DLD1 (cell line): ENCODE results near the gene NLRC3.

Experiments used
- in situ Hi-C: cut with HindIII; loops from 2 replicates; pipeline ENCODE4 v1.10.0; 2017; ENCODE audit warnings: low sequenced_read_pairs

NLRC3 gene

DNA sequence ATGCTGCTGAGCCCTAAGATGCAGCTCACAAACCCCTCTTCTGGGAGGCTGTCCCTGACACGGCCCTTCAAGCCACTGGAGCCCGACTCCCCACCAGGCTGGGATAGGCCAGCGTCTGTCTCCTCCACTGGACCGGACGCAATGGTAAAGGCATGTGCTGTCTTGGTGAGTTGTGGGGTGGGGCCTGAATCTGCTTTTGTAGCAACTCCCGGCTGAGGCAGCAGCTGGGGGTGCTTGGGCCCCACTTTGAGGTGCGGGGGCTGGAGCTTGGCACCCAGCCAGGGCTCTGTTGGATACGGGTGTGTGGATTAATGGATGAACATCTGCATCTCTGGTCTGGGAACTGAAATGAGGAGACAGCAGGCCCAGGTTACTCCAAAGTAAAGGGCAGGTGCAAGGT, 3.5 kb upstream of the NLRC3 start:
- in situ Hi-C loops, result no loop called here

DNA sequence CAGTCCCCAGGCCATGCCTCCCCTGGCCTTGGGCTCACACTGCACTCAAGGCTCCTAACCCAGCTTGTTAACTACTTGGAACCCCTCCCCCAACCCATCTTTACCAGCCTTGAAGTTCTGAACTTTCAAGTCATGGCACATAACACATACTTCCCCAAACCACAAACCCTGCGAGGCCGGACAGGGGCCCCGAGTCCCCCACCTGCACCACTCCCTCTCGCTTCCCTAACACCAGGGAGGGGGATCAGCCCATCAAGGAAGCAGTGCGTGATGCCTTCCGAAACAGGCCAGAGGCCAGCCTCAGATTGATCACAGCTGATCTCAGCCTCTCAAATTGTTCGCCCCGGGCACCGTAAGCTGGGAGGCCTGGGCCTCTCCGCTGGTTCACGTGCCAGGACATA, 3.0 kb upstream of the NLRC3 start:
- in situ Hi-C loops, result no loop called here

DNA sequence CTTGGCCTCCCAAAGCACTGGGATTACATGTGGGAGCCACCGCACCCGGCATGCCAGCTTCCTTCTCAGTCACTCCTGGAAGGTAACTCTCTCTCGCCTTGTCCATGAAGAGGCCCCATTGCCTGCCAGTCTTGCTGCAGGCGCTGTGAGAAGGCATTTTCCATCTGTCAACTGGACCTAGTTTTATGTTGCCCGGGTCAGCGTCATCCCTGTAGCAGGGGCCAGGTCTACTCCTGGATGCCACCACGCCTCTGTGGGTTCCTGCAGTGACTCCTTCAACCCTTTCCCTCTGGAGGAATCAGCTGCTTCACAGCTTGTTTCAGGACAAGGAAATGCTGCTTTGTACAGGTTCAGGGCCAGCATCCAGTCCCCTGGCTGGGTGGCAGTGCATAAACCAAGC, 2.6 kb upstream of the NLRC3 start:
- in situ Hi-C loops, result no loop called here

DNA sequence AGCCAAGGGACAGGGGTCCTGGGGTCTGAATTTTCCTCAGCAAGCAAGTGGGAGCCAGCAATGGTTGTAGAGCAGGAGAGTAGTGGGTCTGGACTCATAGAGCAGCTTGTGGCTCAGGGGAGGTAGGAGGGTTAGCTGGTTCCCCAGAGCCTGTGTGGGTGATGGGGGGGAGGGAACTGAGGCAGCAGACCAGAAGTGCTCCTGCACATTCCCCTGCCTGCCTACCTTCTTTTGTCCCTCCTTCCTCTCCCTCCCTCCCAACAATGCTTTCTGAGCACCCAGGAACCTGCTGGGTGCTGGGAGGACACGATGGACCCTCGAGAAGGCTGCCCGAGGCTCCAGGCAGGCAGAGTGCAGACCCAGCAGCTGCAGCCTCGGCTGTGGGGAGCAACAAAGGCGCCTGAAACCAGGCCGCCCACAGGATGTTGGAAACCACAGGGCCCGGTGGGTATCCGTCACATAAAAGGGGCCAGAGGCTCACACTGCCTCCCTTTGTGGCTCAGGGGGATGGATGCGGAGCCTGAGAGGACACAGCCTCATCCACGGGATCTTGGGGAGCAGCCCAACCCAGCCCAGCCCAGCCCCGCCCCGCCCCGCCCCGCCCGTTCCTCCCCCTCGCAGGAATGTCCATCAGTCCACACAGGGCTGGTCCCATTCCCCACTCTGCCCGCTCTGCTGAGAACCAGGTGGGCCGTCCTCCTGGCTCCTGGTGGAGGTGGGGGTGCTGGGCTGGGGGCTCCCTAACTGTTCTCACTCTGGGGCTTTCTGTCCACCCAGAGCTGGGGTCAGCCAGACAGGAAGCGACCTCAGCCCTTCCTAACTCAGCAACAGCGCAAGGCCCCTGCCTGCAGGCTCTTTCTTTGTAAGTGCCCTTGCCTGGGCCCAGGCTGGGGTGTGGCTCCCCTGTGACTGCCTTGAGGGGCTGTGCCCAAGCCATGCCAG, 1.7 kb upstream of the NLRC3 start:
- in situ Hi-C loops, result no loop called here

DNA sequence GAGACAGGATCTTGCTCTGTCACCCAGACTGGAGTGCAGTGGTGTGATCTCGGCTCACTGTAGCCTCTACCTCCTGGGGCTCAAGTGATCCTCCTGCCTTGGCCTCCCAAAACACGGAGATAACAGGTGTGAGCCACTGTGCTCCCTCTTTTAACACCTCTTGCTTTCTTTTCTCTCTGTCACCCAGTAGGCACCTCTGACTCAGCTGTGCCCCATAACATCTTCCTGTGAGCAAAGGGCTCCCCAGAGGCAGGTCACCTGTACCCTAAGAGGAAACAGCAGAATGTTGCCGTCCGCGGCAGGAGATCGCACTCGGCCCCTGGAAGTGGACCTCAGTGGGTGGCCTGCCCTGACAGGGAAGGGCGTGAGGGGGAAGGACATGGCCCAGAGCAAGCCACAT, 918 bp upstream of the NLRC3 start:
- in situ Hi-C loops, result no loop called here

DNA sequence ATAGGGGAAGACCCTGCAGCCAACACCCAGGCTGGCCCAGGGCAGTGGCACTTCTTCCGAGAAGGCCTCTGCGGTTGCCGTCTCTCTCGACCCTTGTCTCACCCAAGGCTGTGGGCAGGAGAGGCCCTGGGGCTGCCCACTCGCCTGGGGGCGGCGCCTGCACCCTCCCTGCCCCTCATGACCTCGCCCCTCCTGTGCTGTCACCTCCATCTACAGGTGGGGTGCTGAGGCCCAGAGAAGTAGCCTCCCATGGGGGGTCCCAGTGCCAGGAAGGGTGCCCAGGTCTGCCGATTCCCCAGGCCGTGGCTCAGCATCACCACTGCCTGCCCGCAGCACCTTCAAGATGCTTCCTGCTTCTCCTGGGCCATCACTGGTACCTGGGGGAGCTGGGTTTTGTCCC, 992 bp downstream of the NLRC3 start:
- in situ Hi-C loops, result no loop called here

DNA sequence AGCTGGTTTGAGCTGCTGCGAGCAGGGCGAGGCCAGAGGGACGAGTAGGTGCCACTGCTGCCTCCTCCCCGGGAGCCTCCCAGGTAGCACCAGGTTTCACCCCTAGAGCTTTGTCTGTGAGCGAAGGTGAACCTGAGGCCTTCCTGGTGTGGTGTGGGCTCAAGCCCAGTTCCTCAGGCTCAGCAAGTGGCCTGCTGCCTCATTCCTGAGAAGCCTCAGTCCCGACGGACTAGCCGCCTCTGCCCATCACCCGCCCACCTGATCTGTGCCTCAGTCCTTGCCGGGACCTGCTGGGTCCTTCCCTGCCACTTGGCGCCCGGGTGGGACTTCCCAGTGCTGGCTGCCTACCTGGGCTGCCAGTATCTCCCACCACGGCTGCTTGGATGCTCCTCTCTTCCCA, 1.7 kb downstream of the NLRC3 start:
- in situ Hi-C loops, result no loop called here

DNA sequence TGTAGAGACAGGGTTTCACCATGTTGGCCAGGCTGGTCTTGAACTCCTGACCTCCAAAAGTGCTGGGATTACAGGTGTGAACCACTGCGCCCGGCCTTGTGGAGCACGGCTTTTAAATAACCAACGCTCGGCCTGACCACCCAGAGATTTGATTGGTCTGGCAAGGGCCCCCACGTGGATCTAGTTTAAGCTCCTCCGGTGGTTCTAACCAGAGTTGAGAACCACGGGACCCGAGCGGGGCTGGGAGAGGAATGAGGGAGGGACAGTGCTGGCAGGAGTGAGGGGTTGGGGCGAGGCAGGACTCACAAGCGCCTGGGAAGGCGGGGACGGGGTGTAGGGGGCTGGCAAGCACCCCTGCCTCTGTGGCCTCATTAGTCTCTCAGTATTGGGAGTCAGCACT, 3.0 kb downstream of the NLRC3 start:
- in situ Hi-C loops, result no loop called here

DNA sequence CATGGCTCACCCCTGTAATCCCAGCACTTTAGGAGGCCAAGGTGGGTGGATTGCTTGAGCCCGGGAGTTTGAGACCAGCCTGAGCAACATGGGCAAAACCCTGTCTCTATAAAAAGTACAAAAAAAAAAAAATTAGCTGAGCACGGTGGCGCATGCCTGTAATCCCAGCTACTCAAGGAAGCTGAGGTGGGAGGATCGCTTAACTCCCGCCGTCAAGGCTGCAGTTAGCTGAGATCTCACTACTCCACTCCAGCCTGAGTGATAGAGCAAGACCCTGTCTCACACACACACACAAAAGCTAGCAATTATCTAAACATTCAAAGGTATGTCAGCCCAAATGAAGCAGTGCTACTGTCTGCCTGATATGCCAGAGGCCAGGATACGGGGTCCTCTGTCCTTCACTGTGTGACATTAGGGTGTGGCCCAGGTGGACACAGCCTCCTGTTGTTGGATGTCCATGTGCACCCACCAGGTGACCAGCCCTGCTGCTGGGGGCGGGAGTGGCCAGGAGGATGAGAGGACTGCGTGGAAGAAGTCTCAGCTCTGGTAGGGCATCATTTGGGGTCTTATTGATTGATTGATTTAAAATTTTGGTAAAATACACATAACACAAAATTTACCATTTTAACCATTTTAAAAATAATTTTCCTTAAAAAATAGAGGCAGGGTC, 3.9 kb downstream of the NLRC3 start:
- in situ Hi-C loops, result no loop called here

DNA sequence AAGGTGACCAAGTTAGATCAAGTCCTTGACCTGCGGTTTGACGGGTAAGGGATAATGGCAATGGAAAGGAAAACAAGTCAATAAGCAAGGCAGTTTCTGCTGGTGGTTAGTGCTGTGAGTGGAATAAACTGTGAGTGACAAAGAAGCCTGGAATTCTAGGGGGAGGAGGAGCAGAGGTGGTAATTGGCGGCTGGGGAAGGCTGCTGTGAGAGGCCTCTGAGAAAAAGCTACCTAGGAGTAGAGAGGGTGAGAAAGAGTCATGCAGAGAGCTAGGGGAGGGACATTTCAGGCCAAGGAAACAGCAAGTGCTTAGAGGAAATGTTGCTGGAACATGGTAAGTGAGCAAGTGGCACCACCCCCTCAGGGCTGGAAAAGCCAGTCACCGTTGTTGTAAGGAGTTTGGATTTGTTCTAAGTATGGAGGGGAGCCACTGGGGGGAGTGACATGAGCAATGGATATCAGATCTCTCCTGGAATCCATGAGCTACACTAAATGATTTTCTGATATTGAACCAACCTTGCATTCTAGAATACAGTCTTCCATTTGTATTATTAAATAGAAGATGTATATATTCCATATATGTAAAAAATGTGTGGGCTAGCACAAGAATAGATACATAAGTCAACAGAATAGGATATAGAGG, 6.7 kb downstream of the NLRC3 start:
- in situ Hi-C loops, result no loop called here

DNA sequence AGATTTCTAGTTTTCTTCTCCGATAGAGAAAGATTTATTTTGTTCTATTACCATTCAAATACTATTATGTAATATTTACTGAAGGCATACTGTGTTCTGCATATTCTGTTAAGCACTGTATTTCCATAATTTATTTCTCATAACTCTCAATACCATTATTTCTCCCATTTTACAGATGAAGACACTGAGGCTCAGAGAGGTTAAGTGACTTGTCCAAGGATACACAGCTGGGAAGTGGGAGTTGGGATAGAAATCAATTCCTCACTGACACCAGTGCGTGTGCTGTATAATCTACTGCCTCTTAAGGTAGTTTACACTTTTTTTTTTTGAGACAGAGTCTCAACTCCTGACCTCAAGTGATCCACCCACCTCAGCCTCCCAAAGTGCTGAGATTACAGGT, 7.4 kb downstream of the NLRC3 start:
- in situ Hi-C loops, result no loop called here

DNA sequence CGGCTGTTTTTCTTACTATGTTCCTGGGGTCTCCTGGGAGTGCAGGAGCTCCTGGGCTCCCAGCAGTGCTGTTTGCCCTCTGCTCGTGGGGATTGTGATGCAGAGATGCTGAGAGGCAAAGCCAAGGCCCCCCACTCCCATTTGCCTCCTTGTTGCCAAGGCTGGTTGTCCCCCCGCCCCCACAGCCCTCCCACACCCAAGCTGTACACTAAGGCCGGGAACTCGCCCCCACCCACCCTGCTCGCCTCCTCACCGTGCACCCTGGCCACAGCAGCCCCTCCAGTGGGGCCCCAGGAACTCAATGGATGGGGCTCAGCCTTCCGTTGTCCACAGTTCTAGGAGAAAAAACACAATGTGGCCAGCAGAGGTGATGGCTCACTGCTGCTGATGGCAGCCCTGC, 10.2 kb downstream of the NLRC3 start:
- in situ Hi-C loops, result no loop called here

DNA sequence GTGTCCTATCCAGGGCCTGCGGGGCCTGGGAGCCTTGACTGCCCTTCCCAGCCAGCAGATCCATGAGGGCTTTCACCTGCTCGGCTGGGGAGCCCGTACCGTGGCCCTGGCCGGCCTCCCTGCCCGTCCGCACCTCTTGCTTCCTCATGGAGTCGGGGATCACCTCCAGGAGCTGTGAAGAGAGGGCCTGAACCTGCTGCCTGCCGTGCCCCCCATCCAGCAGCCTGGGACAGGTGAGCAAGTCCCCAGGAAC, 12.4 kb downstream of the NLRC3 start:
- in situ Hi-C loops, result no loop called here

DNA sequence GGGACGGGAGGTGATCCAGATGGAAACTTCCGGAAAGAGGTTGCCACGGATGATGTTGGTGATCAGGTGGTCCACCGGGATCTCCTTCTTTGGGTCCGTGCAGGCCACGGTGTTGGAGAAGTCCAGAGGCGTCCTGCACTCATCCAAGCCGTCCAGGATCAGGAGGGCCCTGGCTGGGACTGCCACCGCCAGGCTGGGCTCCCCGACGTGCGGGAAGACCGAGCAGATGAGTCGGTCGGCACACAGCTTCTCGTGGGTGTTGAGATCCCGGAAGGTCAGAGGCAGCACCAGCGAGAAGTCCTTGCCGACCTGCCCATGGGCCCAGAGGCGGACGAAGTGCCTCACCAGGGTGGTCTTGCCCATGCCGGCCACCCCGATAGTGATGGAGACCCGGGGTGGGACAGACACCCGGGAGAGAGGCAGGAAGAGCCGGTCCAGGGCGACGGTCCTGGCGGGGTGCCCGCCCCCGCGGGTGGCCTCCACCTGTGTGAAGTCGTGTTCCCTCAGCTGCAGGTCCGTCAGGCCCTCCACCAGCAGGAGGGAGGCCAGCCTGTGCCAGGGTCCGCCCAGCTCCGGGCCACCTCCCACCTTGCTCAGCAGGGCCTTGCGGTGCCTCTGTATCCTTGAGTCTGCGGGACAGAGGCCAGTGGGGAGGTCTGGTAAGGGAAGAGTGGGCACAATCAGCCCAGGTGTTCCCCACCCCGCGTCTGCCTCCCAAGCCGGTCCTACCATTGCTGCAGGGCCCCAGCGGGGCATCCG, 12.9 kb downstream of the NLRC3 start:
- in situ Hi-C loops, result no loop called here

DNA sequence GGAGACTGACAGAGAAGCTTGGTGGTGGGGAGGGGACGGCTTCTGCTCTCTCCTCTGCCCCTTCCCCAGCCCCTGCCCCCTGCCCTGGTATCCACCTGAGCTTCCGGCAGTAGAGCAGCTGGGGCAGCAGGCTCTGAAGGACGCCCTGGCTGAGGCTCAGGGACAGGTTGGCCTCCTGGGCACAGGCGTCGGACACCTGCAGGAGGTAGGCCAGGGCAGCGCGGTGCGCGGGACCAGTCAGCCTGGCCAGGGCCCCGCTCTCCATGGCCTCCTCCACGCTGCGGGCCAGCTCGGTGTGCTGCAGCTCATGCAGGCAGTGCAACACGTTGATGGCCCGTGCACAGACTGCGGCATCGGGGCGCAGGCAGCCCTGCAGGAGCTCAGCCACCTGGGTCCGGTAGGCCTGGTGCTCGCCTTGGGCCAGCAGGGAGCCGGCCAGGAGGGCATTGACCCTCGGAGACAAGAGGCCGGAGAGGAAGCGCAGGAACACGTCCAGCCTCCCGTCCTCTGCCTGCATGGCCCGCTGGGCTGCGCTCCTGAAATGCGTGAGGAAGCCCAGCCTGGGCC, 14.2 kb downstream of the NLRC3 start:
- in situ Hi-C loops, result no loop called here

DNA sequence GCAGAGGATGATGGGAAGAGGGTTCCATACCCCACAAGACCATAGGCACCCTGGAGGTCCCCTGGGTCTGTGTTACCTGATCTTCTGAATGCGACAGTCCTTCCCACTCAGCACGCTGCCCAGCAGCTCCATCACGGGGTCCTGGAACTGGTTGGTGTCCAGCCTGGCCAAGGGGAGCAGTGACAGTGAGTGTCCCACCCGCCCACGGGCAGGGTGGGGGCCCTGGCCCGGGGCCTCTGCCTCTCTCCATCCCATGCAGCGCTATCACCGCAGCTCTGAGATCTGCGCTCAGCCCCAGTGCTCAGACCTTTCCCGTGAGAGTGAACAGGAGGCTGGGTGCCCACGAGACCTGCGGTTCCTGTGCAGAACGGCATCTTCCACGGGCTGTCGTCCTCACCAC, 15.6 kb downstream of the NLRC3 start:
- in situ Hi-C loops, result no loop called here

DNA sequence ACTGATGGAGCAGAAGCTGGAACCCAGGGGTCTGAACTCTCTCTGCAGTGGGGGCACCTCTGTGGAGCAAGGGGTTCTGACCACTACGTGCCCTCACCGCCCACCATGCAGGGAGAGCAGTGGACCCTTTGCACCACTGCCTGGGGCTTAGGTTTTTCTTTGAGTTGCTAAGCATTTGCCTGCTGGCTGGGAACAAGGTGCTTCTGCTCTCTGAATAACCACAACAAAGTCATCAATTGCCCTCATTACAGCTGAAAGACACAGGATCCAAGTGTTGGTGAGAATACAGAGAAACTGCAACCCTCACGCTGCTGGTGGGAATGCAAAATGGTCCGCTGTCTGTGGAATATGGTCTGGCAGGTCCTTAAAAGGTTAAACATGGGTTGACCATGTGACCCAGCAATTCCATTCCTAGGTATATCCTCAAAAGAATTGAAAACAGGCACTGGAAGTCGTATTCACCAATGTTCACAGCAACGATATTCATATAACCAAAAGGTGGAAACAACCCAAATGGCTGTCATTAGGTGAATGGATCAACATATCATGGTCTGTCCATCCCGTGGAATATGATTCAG, 22.8 kb downstream of the NLRC3 start:
- in situ Hi-C loops, result no loop called here

DNA sequence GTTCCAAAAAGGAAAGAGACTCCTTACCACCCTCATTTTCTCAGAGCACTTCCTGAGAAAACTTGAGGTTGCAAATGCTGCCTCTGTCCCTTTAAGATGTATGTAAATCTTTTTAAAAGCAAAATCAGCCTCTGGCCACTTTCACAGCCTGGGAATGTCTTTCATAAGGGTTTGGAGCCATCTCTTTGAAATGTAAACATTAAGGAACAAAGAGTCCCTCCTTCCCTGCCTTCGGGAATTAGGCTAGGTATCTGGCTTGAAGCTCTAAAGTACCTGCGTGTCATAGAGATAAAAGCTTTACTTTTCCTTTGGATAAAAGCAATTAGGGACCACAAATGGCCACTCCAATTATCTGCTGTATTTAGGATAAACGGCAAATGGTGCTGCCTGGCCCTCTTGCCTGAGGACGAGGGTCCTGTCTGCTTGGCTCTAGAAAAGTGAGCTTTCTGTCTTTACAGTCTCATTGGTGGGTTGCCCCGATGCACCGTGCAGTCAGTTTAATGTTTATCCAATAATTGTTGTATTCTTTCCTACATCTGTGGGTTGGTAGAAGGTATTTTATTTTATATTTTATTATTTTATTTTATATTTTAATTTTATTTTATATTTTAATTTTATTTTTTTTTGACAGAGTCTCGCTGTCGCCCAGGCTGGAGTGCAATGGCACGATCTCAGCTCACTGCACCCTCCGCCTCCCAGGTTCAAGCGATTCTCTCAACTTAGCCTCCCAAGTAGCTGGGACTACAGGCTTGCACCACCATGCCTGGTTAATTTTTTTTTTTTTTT, 23.9 kb downstream of the NLRC3 start:
- in situ Hi-C loops, result no loop called here

DNA sequence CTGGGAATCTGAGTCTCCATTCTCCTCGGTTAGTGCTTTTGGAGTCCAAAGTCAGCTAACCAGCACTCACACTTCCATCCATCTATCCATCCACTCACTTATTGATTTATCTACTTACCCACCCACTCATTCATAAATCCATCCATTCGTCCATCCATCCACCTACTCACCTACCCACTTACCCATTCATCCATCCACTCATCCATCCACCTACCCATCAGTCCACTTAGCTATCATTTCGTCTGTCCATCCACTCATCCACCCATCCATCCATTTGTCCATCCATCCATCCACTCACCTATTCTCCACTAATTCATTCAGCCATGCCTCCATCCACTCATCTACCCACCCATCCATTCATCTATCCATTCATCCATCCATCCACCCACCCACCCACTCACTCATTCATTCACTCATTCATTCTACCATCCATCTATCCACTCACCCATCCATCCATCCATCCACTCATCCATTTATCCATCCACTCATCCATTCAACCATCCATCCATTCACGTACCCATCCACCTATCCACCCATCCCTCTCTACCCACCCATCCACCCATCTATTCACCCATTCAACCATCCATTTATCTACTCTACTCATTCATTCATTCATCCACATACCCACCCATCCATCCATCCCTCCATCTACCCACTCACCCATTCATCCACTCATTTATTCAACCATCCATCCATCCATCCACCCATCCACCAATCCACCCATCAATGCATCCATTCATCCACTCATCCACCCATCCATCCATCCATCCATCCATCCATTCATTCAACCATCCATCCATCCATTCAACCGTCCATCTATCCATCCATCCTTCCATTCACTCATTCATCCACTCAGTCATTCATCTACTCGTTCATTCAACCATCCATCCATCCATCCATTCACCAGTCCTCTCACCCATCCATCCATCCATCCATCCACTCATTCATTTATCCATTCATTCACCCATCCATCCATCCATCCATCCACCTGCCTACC, 26.1 kb downstream of the NLRC3 start:
- in situ Hi-C loops, result no loop called here
